Peyer's patch (tissue), 4 donors: ENCODE data around the gene COL8A1.

Experiments used
- CTCF ChIP-seq, 6 experiments: fragments of 450-650 bp in 4 of 6; fragments of 200-600 bp in 2 of 6; sonication (generic) in 1 of 6; IDR thresholded peaks; one replicate each; pipeline ENCODE4 v1.5.1; 2017 to 2019; ENCODE audit warnings: antibody characterized with exemption in 6 of 6, mild to moderate bottlenecking in 3 of 6, moderate library complexity in 1 of 6
- POLR2A ChIP-seq, 2 donors: fragments of 450-650 bp; IDR thresholded peaks; one replicate each; pipeline ENCODE4 v1.5.1; 2017; ENCODE audit warnings: antibody characterized with exemption in 2 of 2, mild to moderate bottlenecking in 2 of 2, moderate library complexity in 2 of 2

DNA sequence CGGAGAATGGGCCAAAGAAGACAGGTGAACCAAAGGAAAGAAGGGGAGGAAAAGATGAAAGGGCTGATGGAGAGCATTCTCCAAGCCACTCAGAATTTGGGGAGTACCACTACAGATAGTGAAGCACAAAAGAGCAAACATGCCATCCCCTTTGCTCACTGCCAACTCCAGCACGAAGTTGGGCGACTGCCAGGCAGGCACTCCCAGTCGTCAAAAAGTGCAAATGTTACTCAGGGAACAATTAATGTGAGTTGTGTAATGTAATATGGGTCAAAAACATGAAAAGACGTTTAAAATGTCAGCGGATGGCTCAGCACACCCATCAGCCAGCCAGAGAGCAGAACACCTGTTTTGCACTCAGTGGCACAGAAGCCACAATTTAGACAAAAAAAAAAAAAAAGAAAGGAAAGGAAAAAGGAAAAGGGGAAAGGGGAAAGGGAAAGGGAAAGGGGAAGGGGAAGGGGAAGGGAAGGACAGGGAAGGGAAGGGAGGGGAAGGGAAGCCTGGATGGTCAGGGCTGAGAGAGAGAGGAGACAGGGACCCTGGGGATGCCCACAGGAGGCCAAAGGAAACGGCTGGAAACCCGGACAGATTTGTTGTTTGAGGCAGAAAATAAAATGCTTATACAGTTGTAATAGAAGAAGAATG lies 82.7 kb downstream of the COL8A1 start:
- TF ChIP-seq CTCF (IDR thresholded peaks at IDR 0.05) (no peak), POLR2A (IDR thresholded peaks at IDR 0.05) (no peak)
